CD4-positive, alpha-beta T cell treated with Interleukin-2 at 100 ng/mL for 4 hours (primary cell): ENCODE data around the gene KLHL41.
"Not testable (repeated sequence)": the region's sequence is repeated elsewhere in the genome, so short reads cannot be mapped to it uniquely, and the experiment has no call there.

Experiments
- DNase-seq: peaks from one replicate; pipeline ENCODE4 v3.0.0-alpha.2; 2020; ENCODE audit warnings: low spot score

KLHL41 gene

GRCh38 chr2:169509955-169510354 is 453 bp downstream of the KLHL41 start:
- no peak for DNase-seq

- no peak for DNase-seq
These were observed 994 bp downstream of the KLHL41 start for GRCh38 chr2:169510496-169510895.

- DNase-seq, result no peak
These were observed 2.3 kb downstream of the KLHL41 start for GRCh38 chr2:169511818-169512217.

GRCh38 chr2:169512525-169512924 is 3.0 kb downstream of the KLHL41 start:
- DNase-seq, result no peak

- DNase-seq, result no peak
These were observed 3.6 kb downstream of the KLHL41 start for GRCh38 chr2:169513094-169513493.

- no peak for DNase-seq
These were observed 4.4 kb downstream of the KLHL41 start for GRCh38 chr2:169513926-169514325.

GRCh38 chr2:169514758-169515157 is 5.3 kb downstream of the KLHL41 start:
- DNase-seq, result not testable (repeated sequence)

GRCh38 chr2:169516488-169516995 is 7.0 kb downstream of the KLHL41 start:
- not testable (repeated sequence) for DNase-seq

- DNase-seq, result no peak
These were observed 11.4 kb downstream of the KLHL41 start for GRCh38 chr2:169520896-169521295.

- no peak for DNase-seq
These were observed 14.2 kb downstream of the KLHL41 start for GRCh38 chr2:169523681-169524080.

GRCh38 chr2:169525434-169525833 is 15.9 kb downstream of the KLHL41 start:
- no peak for DNase-seq

- no peak for DNase-seq
These were observed 16.9 kb downstream of the KLHL41 start for GRCh38 chr2:169526451-169526850.

GRCh38 chr2:169528271-169528701 is 18.8 kb downstream of the KLHL41 start:
- peak; percentile 75 for DNase-seq

GRCh38 chr2:169539460-169539859 is 30.0 kb downstream of the KLHL41 start:
- not testable (repeated sequence) for DNase-seq

- DNase-seq, result no peak
These were observed 30.6 kb downstream of the KLHL41 start for GRCh38 chr2:169540146-169540545.

GRCh38 chr2:169542433-169542832 is 32.9 kb downstream of the KLHL41 start:
- DNase-seq, result no peak

GRCh38 chr2:169546756-169547155 is 37.3 kb downstream of the KLHL41 start:
- no peak for DNase-seq

GRCh38 chr2:169561364-169561763 is 51.9 kb downstream of the KLHL41 start:
- DNase-seq, result no peak

GRCh38 chr2:169562084-169562483 is 52.6 kb downstream of the KLHL41 start:
- not testable (repeated sequence) for DNase-seq

GRCh38 chr2:169562519-169562918 is 53.0 kb downstream of the KLHL41 start:
- no peak for DNase-seq

GRCh38 chr2:169565686-169566085 is 56.2 kb downstream of the KLHL41 start:
- DNase-seq, result no peak

- DNase-seq, result no peak
These were observed 60.4 kb downstream of the KLHL41 start for GRCh38 chr2:169569948-169570347.

GRCh38 chr2:169570752-169571151 is 61.2 kb downstream of the KLHL41 start:
- not testable (repeated sequence) for DNase-seq

GRCh38 chr2:169571571-169571970 is 62.1 kb downstream of the KLHL41 start:
- DNase-seq, result no peak

- DNase-seq, result no peak
These were observed 62.7 kb downstream of the KLHL41 start for GRCh38 chr2:169572189-169572588.
